ENCODE measurements around the gene GATA6.

- TF ChIP-seq, protein P1, sequence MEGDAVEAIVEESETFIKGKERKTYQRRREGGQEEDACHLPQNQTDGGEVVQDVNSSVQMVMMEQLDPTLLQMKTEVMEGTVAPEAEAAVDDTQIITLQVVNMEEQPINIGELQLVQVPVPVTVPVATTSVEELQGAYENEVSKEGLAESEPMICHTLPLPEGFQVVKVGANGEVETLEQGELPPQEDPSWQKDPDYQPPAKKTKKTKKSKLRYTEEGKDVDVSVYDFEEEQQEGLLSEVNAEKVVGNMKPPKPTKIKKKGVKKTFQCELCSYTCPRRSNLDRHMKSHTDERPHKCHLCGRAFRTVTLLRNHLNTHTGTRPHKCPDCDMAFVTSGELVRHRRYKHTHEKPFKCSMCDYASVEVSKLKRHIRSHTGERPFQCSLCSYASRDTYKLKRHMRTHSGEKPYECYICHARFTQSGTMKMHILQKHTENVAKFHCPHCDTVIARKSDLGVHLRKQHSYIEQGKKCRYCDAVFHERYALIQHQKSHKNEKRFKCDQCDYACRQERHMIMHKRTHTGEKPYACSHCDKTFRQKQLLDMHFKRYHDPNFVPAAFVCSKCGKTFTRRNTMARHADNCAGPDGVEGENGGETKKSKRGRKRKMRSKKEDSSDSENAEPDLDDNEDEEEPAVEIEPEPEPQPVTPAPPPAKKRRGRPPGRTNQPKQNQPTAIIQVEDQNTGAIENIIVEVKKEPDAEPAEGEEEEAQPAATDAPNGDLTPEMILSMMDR (conservative IDR thresholded peaks at IDR 0.05; ENCODE audit: low read depth in 2 of 2) = no peak
- TF ChIP-seq POLR2AphosphoS5 (IDR thresholded peaks at IDR 0.05; ENCODE audit: low read depth) = no peak
- TF ChIP-seq JUNB (IDR thresholded peaks at IDR 0.05; ENCODE audit: unreplicated experiment) = no peak
- TF ChIP-seq ZNF331 (CRISPR knock-in tag; IDR thresholded peaks at IDR 0.05; ENCODE audit: low read depth) = no peak
- TF ChIP-seq STAT1 (IDR thresholded peaks at IDR 0.05; ENCODE audit: unreplicated experiment) = no peak
- TF ChIP-seq, protein P2, sequence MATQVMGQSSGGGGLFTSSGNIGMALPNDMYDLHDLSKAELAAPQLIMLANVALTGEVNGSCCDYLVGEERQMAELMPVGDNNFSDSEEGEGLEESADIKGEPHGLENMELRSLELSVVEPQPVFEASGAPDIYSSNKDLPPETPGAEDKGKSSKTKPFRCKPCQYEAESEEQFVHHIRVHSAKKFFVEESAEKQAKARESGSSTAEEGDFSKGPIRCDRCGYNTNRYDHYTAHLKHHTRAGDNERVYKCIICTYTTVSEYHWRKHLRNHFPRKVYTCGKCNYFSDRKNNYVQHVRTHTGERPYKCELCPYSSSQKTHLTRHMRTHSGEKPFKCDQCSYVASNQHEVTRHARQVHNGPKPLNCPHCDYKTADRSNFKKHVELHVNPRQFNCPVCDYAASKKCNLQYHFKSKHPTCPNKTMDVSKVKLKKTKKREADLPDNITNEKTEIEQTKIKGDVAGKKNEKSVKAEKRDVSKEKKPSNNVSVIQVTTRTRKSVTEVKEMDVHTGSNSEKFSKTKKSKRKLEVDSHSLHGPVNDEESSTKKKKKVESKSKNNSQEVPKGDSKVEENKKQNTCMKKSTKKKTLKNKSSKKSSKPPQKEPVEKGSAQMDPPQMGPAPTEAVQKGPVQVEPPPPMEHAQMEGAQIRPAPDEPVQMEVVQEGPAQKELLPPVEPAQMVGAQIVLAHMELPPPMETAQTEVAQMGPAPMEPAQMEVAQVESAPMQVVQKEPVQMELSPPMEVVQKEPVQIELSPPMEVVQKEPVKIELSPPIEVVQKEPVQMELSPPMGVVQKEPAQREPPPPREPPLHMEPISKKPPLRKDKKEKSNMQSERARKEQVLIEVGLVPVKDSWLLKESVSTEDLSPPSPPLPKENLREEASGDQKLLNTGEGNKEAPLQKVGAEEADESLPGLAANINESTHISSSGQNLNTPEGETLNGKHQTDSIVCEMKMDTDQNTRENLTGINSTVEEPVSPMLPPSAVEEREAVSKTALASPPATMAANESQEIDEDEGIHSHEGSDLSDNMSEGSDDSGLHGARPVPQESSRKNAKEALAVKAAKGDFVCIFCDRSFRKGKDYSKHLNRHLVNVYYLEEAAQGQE (IDR thresholded peaks at IDR 0.05; ENCODE audit: unreplicated experiment) = no peak
- TF ChIP-seq EZH2 (IDR thresholded peaks at IDR 0.05; ENCODE audit: low read depth, unreplicated experiment) = no peak
- TF ChIP-seq, protein P3, sequence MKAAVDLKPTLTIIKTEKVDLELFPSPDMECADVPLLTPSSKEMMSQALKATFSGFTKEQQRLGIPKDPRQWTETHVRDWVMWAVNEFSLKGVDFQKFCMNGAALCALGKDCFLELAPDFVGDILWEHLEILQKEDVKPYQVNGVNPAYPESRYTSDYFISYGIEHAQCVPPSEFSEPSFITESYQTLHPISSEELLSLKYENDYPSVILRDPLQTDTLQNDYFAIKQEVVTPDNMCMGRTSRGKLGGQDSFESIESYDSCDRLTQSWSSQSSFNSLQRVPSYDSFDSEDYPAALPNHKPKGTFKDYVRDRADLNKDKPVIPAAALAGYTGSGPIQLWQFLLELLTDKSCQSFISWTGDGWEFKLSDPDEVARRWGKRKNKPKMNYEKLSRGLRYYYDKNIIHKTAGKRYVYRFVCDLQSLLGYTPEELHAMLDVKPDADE (IDR thresholded peaks at IDR 0.05) = no peak
- TF ChIP-seq EZH2phosphoT487 (IDR thresholded peaks at IDR 0.05; ENCODE audit: unreplicated experiment) = no peak
- TF ChIP-seq CREB1 (CRISPR knock-in tag; IDR thresholded peaks at IDR 0.05; ENCODE audit: low read depth) = no peak
- TF ChIP-seq NANOG (IDR thresholded peaks at IDR 0.05; ENCODE audit: borderline replicate concordance) = no peak
- no peak for TF ChIP-seq ZNF114 (CRISPR knock-in tag; IDR thresholded peaks at IDR 0.05)
- no peak for TF ChIP-seq ZNF462 (CRISPR knock-in tag; IDR thresholded peaks at IDR 0.05)
These were observed 60.2 kb downstream of the GATA6 start for GRCh38 chr18:22229456-22230124.
